ENCODE measurements around the gene TTC22. TPM values are rescaled to one million over a fixed set of nuclear protein-coding genes. Genes with fewer than 3 reads are reported as not detected.

Gene TTC22
- polyA plus RNA-seq, 3 donors: 0.04 TPM; not detected in 2

GRCh38 chr1:54809496-54810074 is 8.5 kb upstream of the TTC22 start:
- Histone ChIP-seq H3K9me3 (replicated peaks in 1 of 2; ENCODE audit: control insufficient read depth in 1 of 2, insufficient read depth in 1 of 2, low read length in 2 of 2) (no peaks in the 10 kb centered on the region), H3K9ac (ENCODE audit: insufficient read depth, low read length, poor library complexity, severe bottlenecking) (no peak overlapping the region), H3K36me3 (replicated peaks in 1 of 2; ENCODE audit: control insufficient read depth in 1 of 2, insufficient read depth in 2 of 2, low read length in 2 of 2) (no peaks in the 10 kb centered on the region), H3K4me3 (replicated peaks in 1 of 3; ENCODE audit: low read depth in 2 of 3, low read length in 3 of 3) (no peak overlapping the region), H4K20me1 (ENCODE audit: insufficient read depth, low read length) (no peaks in the 10 kb centered on the region), H3K4me1 (ENCODE audit: control insufficient read depth in 1 of 2, insufficient read depth in 2 of 2, low read length in 2 of 2) (peaks cover 0 to 23% of the 10 kb centered on the region in 2 donors), H3K27me3 (ENCODE audit: control insufficient read depth in 2 of 2, insufficient read depth in 2 of 2, low read length in 2 of 2) (no peaks in the 10 kb centered on the region), H2AFZ (ENCODE audit: insufficient read depth, low read depth, low read length, poor library complexity, severe bottlenecking) (no peak overlapping the region), H3K27ac (ENCODE audit: low read depth in 1 of 2, low read length in 2 of 2) (no peak overlapping the region), H3K79me2 (ENCODE audit: insufficient read depth, low read length) (no peaks in the 10 kb centered on the region), H3K4me2 (replicated peaks; ENCODE audit: extremely low read depth, low read length, poor library complexity, severe bottlenecking) (no peak overlapping the region)
- H3K9me3 Mint-ChIP-seq: peaks cover 0 to 3% (median 0%) of the 10 kb centered on the region in 7 donors
- peaks cover 0 to 2% (median 0%) of the 10 kb centered on the region in 3 donors for H3K27me3 Mint-ChIP-seq (ENCODE audit: low read depth in 3 of 3)
- H3K36me3 Mint-ChIP-seq: no peaks in the 10 kb centered on the region
- intact Hi-C loops (cut with micrococcal nuclease): loop anchor here (5.0 kb wide), 1 partner anchor 137 kb away; no protein-coding TSS in a partner anchor
- H3K4me1 Mint-ChIP-seq: peaks cover 16% of the 10 kb centered on the region
- 20% methylated on average over 1 of the region's 3 CpGs for WGBS (ENCODE audit: insufficient coverage)
- H3K4me3 Mint-ChIP-seq: no peak overlapping the region
- DNase-seq: no peak
- no peak for TF ChIP-seq CTCF (IDR thresholded peaks at IDR 0.05)
- peak overlapping the region in 1 of 7 donors; percentile 25 for H3K27ac Mint-ChIP-seq

GRCh38 chr1:54808443-54809207 is 7.5 kb upstream of the TTC22 start:
- Histone ChIP-seq H3K4me3 (replicated peaks in 1 of 3; ENCODE audit: low read depth in 2 of 3, low read length in 3 of 3) (no peak overlapping the region), H3K27ac (ENCODE audit: low read depth in 1 of 2, low read length in 2 of 2) (no peak overlapping the region), H3K9me3 (replicated peaks in 1 of 2; ENCODE audit: control insufficient read depth in 1 of 2, insufficient read depth in 1 of 2, low read length in 2 of 2) (no peaks in the 10 kb centered on the region), H3K4me1 (ENCODE audit: control insufficient read depth in 1 of 2, insufficient read depth in 2 of 2, low read length in 2 of 2) (peaks cover 0 to 25% of the 10 kb centered on the region in 2 donors), H3K36me3 (replicated peaks in 1 of 2; ENCODE audit: control insufficient read depth in 1 of 2, insufficient read depth in 2 of 2, low read length in 2 of 2) (no peaks in the 10 kb centered on the region), H2AFZ (ENCODE audit: insufficient read depth, low read depth, low read length, poor library complexity, severe bottlenecking) (no peak overlapping the region), H3K27me3 (ENCODE audit: control insufficient read depth in 2 of 2, insufficient read depth in 2 of 2, low read length in 2 of 2) (no peaks in the 10 kb centered on the region), H3K4me2 (replicated peaks; ENCODE audit: extremely low read depth, low read length, poor library complexity, severe bottlenecking) (no peak overlapping the region), H3K9ac (ENCODE audit: insufficient read depth, low read length, poor library complexity, severe bottlenecking) (no peak overlapping the region), H4K20me1 (ENCODE audit: insufficient read depth, low read length) (no peaks in the 10 kb centered on the region), H3K79me2 (ENCODE audit: insufficient read depth, low read length) (no peaks in the 10 kb centered on the region)
- intact Hi-C loops (cut with micrococcal nuclease): loop anchor here (5.0 kb wide), 1 partner anchor 136 kb away; no protein-coding TSS in a partner anchor
- DNase-seq: no peak
- H3K36me3 Mint-ChIP-seq: no peaks in the 10 kb centered on the region
- no peak overlapping the region for H3K4me3 Mint-ChIP-seq
- no peaks in the 10 kb centered on the region for H3K9me3 Mint-ChIP-seq
- H3K27ac Mint-ChIP-seq: no peak overlapping the region
- peaks cover 0 to 2% (median 0%) of the 10 kb centered on the region in 3 donors for H3K27me3 Mint-ChIP-seq (ENCODE audit: low read depth in 3 of 3)
- no peak for TF ChIP-seq CTCF (IDR thresholded peaks at IDR 0.05)
- H3K4me1 Mint-ChIP-seq: peaks cover 21% of the 10 kb centered on the region
- 86% methylated on average over 4 of the region's 12 CpGs for WGBS (ENCODE audit: insufficient coverage)
